Measurements from ENCODE around the gene SDHB. TPM values are rescaled to one million over a fixed set of nuclear protein-coding genes. Genes with fewer than 3 reads are reported as not detected.

SDHB gene
- total and polyA plus RNA-seq, 2 of the 8 experiments (the other 6 are each of a cell fraction or from before 2014, with no cell fraction given) = 84.0 to 98.7 TPM

- TF ChIP-seq CHD7 (IDR thresholded peaks at IDR 0.05; ENCODE audit: insufficient replicate concordance, low read length) = no peak
- TF ChIP-seq YY1 (IDR thresholded peaks at IDR 0.05; ENCODE audit: low read depth, low read length) = no peak
- TF ChIP-seq BACH1 (IDR thresholded peaks at IDR 0.05; ENCODE audit: low read length) = no peak
- no peak for TF ChIP-seq TAF1 (IDR thresholded peaks at IDR 0.05; ENCODE audit: low read depth, low read length)
Observed at GRCh38 chr1:17018849-17019248, 35.0 kb downstream of the SDHB start (continued).
